GM21825 (cell line): ENCODE data around the gene MKNK2.
"Not testable (repeated sequence)": the region's sequence is repeated elsewhere in the genome, so short reads cannot be mapped to it uniquely, and the experiment has no call there.

Experiments
- ATAC-seq: cut with Tn5 transposase; IDR thresholded peaks from one replicate; pipeline ENCODE4 v1.9.1; 2021; ENCODE audit warnings: mild to moderate bottlenecking, moderate library complexity; ENCODE audit not compliant: unreplicated experiment

Gene MKNK2

DNA sequence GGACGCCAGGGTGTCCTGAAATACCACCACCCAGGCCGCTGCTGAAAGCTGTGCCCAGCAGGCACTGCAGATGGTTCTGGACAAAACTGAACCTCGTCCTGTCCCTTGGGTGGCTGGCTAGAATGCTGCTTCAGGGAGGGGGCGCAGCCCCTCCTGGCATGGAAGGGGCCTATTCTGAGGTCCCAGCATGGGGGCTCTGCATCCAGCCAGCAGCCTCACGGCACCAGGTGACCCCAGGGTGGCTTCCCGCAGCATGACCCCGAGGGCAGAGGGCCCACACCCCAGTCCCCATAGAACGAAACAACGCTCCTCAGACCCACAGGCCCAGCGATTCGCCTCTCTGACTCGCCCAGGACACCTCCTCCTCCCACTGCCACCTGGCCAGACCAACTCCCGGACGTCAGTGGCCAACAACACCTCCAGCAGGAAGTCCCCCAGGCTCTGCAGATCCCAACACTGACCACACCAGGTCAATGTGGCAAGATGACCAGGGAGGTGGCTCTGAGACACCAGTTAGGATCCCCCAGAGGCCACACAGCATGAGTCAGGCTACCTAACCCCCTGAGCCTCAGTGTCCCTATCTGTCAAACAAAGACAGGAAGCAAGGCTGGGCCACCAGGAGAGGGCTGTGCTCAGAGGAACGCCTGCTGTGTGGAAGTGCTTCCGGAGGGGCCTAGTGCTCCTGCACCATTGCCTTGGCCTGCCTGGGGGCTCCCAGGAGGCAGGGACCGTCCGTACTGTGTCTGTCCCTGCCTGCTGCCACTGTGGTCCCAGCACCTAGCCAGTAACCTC lies 6.1 kb downstream of the MKNK2 start:
- ATAC-seq = no peak

DNA sequence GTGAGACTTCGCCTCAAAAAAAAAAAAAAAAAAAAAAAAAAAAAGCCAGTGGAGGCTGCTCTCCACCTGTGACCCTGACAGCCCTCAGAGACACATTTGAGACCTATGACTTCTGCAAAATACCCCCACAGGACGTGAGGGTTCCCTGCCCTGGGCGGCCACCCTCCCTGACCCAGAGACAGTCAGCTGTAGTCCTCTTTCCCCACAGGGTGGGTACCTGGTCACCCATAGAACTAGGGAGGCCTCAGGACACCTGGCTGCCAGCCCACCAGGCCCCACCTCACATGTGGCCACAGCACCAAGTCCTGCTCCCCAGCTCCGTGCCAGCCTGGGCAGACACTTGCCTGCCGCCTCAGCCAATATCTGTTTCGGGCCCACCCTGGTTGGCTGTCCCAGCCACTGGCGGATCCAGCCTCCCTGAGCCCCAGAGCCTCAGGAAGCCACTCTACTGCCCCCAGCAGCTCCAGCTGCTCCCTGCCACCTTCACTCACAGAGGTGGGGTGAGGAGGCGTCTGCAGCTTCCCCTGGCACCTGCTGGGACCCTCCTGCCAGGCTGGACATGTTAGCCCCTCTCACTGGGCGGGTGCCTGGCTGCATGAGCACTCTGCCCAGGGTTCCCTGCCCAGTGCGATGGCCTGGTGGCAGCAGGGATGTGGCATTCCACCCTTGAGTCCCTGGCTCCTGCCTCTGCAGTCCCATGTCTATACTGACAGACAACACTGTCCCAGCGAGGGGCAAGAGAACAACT lies 6.9 kb downstream of the MKNK2 start:
- no peak for ATAC-seq

DNA sequence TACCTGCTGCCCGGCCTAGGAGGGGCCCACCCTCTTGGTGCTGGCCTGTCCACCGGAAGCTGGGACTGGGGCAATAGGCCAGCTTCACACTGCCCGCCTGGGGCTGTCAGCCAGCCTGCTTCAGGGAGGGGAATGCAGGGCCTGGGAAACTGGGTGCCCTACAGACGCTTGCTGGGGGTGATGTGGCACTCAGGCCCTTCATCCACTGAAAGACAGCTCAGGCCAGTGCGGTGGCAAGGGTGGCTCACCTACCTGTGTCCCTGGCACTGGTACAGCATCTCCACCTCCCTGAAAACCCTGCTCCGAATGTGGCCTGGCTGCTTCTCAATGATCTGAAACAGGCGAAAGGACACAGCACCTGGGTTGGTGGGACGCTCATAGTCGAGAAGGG lies 7.8 kb downstream of the MKNK2 start:
- ATAC-seq = no peak

DNA sequence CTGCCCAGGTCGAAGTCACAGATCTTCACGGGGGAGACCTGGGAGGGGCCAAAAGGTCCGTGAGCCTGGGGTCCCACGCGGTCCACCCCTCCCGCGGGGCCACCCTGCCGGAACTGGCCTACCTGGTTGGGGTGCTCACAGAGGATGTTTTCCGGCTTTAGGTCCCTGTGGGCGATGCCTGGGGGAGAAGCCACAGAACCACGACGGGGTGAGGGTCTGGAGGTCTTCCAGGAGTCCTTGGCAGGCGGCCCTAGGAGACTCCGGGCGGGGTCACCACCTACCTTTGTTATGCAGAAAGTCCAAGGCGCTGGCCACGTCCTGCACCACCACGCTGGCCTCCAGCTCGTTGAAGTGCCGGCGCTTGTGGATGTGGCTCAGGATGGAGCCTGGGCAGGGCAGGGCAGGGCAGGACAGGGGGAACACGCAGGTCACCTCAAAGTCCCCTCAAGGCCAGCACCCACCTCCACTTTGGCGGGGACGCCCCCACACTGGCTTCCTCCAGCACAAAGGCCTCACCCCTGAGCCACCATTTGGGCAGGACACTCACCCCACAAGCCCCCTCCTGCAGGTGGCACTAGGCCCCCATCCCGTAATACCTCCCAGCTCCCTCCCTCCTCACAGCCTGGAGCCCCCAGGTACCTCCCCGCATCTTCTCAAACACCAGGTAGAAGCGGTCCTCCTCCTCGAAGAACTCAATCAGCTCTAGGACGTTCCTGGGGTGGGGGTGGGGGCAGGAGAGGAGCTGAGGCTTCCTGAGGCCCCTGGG lies 8.4 kb downstream of the MKNK2 start:
- no peak for ATAC-seq

DNA sequence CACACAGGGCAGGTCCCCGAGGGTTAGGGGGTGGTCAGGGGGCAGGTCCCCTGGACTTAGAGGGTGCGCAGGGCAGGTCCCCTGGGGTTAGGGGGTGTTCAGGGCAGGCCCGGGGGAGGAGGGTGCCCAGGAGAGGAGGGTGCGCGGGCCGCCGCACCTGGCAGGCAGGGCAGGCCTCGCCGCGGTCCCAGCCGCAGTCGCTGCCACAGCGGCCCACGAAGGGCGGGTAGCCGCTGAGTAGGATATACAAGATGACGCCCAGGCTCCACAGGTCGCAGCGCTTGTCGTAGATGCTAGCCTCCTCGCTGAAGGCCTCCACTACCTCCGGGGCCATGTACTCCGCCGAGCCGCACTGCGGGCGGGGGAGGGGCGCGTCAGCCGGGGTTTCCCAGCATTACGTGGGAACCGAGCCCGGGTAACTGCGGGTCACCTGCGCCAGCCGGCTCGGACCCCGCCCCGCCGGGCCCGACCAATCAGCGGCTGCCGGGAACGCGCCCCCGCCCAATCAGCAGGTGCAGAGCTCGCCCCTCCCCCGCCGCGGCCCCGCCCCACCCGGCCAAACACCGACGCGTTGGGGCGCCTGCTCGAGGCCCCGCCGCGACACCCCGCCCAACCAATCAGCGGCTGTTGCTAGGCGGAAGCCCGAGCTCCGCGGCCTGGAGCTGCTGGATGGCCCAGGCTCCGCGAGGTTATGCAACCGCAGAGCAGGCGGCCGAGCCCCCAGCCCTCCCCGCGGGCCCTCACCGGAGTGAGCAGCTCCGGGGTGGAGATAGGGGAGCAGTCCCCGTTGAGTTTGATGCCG lies 9.2 kb downstream of the MKNK2 start:
- peak; percentile 47 for ATAC-seq

DNA sequence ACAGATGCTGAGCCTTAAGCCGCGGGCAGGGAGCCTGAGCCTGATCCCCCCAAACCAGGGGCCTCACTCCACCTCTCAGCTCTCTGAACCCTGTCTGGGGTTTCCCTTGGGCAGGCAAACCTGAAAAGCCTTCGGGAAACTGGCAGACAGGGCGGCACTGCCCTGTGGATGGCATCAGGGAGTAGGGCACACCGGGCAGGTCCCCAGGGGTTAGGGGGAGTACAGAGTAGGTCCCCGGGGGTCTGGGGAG lies 9.7 kb downstream of the MKNK2 start:
- ATAC-seq = no peak

DNA sequence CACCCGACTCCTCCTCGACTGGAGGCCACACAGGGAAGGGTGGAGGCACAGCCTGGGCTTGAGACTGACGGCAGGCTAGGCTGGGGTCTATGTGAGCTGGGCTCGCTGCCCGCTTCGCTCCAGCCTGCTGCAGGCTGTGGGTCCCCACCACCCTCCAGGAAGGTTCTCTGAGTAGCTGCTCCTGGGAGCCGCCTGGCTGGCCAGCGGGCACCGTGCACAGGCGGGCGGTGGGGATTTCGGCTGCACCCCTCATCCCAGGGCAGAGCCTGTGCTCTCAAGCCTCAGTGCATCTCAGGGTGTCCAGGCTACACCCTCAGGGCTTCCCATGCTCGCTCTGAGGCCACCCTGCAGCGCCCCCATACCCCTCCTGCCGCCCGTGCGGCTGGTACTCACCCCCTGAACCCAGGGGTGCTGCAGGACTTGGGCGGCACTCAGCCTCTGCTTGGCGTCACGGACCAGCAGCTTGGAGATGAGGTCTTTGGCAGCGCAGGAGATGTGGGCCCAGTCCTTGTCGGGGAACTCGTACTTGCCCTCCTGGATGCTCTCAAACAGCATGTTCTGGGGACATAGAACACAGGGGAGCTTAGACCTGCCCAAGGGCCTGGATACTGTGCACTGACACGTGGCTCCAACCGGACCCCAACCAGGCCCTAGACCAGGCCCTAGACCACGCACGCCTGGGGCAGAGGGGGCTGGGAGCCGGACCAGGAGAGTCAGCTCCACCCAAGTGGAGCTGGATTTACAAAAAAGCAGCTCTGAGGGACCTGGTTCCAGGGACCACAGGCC lies 10.2 kb downstream of the MKNK2 start:
- no peak for ATAC-seq

DNA sequence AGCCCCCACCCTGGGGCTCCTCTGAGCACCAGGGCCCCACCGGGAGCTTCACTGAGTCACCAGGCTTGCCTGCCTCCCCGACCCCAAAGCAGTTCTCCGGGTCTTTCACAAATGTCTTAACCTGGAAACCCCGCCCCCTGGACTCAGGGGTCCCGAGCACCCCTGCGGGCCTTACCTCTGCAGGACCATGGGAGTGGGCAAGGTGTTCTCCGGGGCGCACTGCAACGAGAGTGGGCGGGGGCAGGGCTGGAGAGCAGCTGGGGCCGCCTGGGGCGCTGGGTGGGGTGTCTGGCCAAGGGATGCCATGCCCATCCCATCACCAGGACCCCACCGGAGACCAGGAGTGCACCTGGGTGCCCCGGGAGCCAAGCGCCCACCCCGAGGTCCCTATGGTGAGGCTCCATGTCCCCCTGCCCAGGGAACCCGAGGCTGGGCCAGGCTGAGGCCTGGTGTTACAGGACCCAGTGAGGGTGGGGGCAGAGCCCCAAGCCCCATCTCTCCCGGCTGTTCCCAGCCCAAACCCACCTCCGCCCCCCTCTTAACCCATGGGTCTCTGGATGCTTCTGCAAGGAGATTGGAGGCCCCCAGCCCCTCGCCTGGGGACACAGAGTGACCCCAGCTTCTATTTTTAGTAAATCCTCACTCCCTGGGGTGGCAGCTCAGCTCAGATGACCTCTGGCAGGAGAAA lies 10.9 kb downstream of the MKNK2 start:
- ATAC-seq = no peak

DNA sequence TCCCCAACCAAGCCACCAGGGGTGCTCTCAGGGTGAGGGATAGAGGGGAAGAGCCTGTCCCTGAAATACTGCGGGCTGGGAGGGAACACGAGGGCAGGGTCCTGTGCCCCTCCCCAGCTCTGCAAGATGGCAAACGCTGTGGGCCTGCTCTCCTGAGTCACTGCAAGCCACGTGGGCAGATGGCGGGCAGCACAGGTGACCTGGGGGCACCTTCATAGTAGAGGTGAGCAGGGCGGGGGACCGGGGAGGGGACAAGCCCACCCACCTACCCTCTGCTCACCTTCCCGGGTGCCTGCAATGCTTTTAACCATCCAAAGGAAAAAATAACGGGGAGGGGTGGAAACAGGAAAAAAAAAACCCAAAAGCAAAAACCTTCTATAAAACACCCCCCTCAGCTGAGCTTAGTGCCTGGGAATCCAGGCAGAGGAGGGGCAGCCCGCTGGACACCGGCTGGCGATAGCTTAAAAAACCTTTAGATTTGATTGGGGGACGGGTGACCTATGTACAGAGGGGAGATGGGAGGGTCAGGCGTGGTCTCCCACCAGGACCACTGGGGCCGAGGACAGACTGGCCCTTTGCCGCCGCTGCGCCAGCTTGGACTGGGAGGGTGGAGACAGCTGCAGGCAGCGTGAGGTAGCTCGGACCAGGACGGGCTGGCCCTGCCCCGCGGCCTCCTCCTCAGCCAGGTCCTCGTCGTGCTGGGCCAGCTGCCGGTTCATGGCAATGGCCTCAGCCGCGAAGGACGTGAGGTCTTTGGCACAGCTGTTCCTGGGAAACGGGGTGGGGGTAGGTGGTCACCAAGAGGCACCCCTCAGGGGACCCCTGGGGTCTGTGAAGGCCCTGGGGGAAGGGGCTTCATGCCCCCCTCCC lies 11.7 kb downstream of the MKNK2 start:
- no peak for ATAC-seq

DNA sequence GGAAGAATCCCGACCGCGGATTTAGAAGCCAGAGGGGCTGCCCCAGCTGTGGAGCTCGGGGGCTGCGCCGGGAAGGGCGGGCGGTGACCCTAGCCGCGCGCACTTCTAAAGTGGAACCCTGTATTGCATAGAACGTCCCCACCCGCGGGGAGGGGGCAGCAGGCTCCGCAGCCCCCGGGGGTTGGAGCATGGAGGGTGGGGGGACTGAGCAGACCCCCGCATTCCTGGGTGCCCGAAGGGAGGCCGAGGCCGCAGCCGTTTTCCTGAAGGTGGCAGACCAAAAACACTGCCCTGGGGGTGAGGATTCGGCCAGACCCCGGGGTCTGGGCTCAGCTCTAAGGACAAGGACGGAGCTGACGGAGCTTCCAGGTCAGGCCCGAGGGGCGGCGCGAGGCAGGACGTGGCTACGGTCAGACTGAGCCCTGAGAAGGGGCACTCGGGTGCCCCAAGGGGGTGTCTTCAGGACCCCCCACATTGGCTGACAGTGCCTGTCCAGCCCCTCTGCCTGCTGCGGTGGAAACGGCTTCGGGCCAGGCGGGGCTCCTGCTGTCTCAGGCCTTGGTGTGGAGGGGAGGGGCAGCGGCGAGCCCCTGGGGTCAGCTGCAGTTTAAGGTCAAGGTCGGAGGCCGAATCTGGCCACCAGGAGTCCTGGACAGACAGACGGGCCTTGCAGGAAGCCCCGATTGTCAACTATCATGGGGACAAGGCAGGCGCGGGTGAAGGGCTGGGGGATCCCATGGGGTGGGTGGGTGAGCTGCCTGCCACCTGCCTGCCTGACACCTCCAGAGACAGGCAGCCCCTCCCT lies 12.6 kb downstream of the MKNK2 start:
- no peak for ATAC-seq

DNA sequence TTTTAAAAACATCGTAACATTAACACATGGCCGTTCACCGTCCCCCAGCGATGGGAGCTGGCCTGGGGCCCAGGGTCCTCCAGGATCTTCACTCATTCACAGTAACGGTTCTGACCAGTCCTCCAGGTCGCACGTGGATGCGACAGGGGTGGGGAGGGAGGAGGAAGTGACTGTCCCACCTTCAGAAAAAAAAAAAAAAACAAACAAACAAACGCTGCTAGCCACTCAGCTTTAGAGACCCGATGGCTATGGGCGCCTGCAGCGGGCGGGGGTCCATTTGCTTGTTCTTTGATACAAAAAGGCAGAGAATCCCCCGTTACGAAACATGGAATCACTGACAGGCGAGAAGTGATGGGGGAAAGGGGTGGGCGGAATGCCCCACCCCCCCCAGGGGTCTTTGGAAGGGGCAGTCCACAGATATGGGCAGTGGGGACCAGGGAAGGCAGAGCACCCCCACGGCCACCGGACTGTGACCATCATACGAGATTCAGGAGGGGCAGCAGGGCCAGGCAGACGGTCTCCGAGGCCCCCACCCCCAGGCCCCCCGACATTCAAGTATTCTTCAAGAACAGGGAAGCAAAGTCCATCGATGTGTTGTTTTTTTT lies 13.3 kb downstream of the MKNK2 start:
- no peak for ATAC-seq

DNA sequence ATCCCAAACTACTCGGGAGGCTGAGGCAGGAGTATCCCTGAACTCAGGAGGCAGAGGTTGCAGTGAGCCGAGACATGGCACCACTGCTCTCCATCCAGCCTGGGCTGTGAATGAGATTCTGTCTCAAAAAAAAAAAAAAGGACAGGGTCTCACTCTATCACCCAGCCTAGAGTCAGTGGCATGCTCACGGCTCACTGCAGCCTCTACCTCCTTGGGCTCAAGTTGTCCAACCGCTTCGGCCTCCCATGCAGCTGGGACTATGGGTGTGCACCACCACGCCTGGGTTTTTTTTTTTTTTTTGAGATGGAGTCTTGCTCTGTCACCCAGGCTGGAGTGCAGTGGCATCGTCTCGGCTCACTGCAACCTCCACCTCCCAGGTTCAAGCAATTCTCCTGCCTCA lies 14.6 kb downstream of the MKNK2 start:
- no peak for ATAC-seq

DNA sequence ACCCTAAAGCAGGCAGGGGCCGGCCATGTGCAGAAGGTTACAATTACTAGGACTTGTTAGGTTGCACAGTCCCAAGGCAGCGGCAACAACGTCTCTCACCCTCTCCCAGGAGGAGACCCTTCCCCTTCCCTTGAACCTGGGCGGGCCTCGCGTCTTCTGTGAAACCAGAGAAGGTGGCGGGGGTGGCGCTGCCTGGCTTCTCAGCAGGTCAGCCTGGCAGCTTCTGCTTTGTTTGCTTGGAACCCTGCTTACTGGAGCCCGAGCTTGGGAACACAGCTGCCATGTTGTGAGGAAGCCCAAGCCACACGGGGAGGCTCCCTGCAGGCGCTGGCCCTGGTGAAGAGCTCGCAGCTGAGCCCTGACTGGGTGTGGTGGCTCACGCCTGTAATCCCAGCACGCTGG lies 15.5 kb downstream of the MKNK2 start:
- ATAC-seq = no peak

DNA sequence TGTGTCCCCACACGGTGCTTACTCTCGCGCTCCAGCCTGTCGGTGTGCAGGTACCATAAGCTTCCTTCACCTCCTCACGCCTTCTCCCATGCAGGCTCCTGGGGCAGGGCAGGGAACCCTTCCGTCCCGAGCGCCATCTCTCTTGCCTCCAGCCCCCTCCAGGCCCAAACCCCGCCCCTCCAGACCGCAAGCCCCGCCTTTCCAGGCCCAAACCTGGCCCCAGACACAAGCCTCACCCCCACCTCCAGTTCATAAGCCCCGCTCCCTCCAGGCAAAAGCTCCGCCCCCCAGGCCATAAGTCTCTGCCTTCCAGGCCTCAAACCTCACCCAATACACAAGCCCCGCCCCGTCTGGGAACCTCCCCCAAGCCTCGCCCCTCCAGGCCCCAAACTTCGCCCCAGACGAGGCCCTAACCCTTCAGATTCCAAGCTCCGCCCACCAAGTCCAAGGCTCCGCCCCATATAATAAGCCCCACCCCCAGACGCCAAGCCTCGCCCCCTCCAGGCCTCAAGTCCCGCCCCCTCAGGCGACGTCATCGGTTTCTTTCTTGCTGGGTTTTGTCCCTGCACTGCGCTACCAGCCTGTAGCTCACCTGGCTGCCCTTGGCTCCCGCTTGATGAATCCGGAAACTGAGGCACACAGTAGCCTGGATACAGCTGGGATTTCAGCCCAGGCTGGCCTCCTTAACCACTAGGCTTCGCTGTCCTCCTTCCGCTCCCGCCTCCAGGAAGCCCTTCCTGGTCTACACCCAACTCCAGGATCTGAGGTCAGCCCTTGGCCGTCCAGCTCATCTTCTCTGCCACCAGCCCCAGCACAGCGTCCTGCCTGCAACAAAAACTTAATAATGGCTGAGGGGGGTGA lies 16.1 kb downstream of the MKNK2 start:
- ATAC-seq = no peak

DNA sequence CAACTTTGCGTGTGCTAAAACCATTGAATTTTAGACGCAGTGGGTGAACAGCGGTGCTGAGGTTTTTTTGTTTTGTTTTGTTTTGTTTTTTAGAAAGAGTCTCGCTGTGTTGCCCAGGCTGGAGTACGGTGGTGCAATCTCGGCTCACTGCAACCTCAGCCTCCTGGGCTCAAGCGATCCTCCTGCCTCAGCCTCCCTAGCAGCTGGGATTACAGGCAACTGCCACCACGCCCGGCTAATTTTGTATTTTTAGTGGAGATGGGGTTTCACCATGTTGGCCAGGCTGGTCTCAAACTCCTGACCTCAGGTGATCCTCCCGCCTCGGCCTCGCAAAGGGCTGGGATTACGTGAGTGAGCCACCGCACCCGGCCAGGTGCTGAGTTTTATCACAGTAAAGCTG lies 16.8 kb downstream of the MKNK2 start:
- ATAC-seq = not testable (repeated sequence)

DNA sequence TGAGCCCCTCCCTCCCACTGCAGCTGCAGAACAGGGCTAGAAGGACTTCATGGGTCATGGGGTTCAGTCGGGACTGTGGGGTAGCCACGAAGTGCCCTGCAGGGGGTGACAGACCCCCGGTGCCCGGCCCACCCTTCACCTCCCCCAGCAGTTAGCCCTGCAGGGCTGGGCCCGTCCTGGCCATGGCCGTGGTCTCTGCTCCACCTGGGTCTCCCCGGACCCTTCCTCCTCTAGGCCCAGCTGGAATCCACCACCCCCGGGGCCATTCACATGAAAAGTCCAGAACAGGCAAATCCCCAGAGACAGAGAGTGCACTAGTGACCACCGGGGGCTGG lies 17.3 kb downstream of the MKNK2 start:
- ATAC-seq = no peak
